ENCODE results near the gene TIMP3.
"Not testable (repeated sequence)": the region's sequence is repeated elsewhere in the genome, so short reads cannot be mapped to it uniquely, and the experiment has no call there.

Gene TIMP3

GRCh38 chr22:32801537-32802236, at the start of gene TIMP3:
TSS of gene TIMP3 (plus strand) at chr22:32801705. CDS start at chr22:32802002, 297 bp downstream.
- no peak for DNase-seq

- DNase-seq: no peak
Observed at GRCh38 chr22:32752326-32752725, 49.2 kb upstream of the TIMP3 start.

- DNase-seq: no peak
Observed at GRCh38 chr22:32752816-32753520, 48.5 kb upstream of the TIMP3 start.

- DNase-seq: no peak
Observed at GRCh38 chr22:32753591-32753990, 47.9 kb upstream of the TIMP3 start.

- no peak for DNase-seq
Observed at GRCh38 chr22:32754413-32755041, 47.0 kb upstream of the TIMP3 start.

- not testable (repeated sequence) for DNase-seq
Observed at GRCh38 chr22:32757086-32757762, 44.3 kb upstream of the TIMP3 start.

GRCh38 chr22:32758866-32759385, 42.6 kb upstream of the TIMP3 start:
- DNase-seq: no peak

GRCh38 chr22:32760396-32760795, 41.1 kb upstream of the TIMP3 start:
- no peak for DNase-seq

GRCh38 chr22:32760815-32761214, 40.7 kb upstream of the TIMP3 start:
- DNase-seq: no peak

- DNase-seq: no peak
Observed at GRCh38 chr22:32761251-32761903, 40.1 kb upstream of the TIMP3 start.

GRCh38 chr22:32764330-32765131, 37.0 kb upstream of the TIMP3 start:
- no peak for DNase-seq

- no peak for DNase-seq
Observed at GRCh38 chr22:32765132-32765618, 36.3 kb upstream of the TIMP3 start.

GRCh38 chr22:32771756-32772155, 29.7 kb upstream of the TIMP3 start:
- no peak for DNase-seq

- DNase-seq: no peak
Observed at GRCh38 chr22:32775957-32776356, 25.5 kb upstream of the TIMP3 start.

- no peak for DNase-seq
Observed at GRCh38 chr22:32776397-32776796, 25.1 kb upstream of the TIMP3 start.

- DNase-seq: no peak
Observed at GRCh38 chr22:32776802-32777201, 24.7 kb upstream of the TIMP3 start.

GRCh38 chr22:32777987-32778386, 23.5 kb upstream of the TIMP3 start:
- no peak for DNase-seq

- no peak for DNase-seq
Observed at GRCh38 chr22:32780726-32781310, 20.7 kb upstream of the TIMP3 start.

GRCh38 chr22:32781695-32782094, 19.8 kb upstream of the TIMP3 start:
- DNase-seq: no peak

- DNase-seq: no peak
Observed at GRCh38 chr22:32785321-32786026, 16.0 kb upstream of the TIMP3 start.

GRCh38 chr22:32786027-32786418, 15.5 kb upstream of the TIMP3 start:
- DNase-seq: no peak
